ENCODE data around the gene EIF2B4. TPM values are rescaled to one million over a fixed set of nuclear protein-coding genes. Genes with fewer than 3 reads are reported as not detected.

EIF2B4 gene
- total RNA-seq, 1 experiment from 2014 or later: 32.9 TPM

- H3K9me3 ChIP-seq (ENCODE audit: insufficient read depth, low read depth): no peaks in the 10 kb centered on the region
- no peak for DNase-seq
- H3K4me1 ChIP-seq (replicated peaks; ENCODE audit: insufficient read depth): peaks cover 27% of the 10 kb centered on the region
- intact Hi-C loops (cut with micrococcal nuclease; ENCODE audit: unreplicated experiment): loop anchor here (5.0 kb wide), 2 partner anchors 54 to 276 kb away; partner anchors contain the start of gene NRBP1
- no peak overlapping the region for H3K4me2 ChIP-seq
- H4K20me1 ChIP-seq (ENCODE audit: insufficient read depth): peaks cover 12% of the 10 kb centered on the region
- peaks cover 39% of the 10 kb centered on the region for H3K79me2 ChIP-seq (ENCODE audit: low read depth)
- H3F3A ChIP-seq (ENCODE audit: insufficient read depth, low read depth): peaks cover 24% of the 10 kb centered on the region; the same call in 1 of the 2 replicates
- TF ChIP-seq EZH2 (IDR thresholded peaks at IDR 0.05; ENCODE audit: low read depth): no peak
- no peak for TF ChIP-seq CTCF (conservative IDR thresholded peaks at IDR 0.05)
- no peak overlapping the region for H2AFZ ChIP-seq
- H3K9me2 ChIP-seq (ENCODE audit: insufficient read depth): no peaks in the 10 kb centered on the region
- ChIA-PET CTCF (no interaction called here), POLR2A (ENCODE audit: unreplicated experiment) (no interaction called here)
- no peak overlapping the region for H3K4me3 ChIP-seq
- BruUV-seq (replicated peaks): no TSS peak
- peaks cover 17% of the 10 kb centered on the region for H3K36me3 ChIP-seq (ENCODE audit: low read depth)
- H3K27me3 ChIP-seq (ENCODE audit: insufficient read depth, low read depth): no peaks in the 10 kb centered on the region
- H3K27ac ChIP-seq: no peak overlapping the region
Measured at GRCh38 chr2:27373567-27373966, 3.4 kb upstream of the EIF2B4 start.

- intact Hi-C loops (cut with micrococcal nuclease; ENCODE audit: unreplicated experiment): loop anchor here (5.0 kb wide), 2 partner anchors 54 to 276 kb away; partner anchors contain the start of gene NRBP1
- Histone ChIP-seq H3K9me2 (ENCODE audit: insufficient read depth) (no peaks in the 10 kb centered on the region), H3K4me3 (no peak overlapping the region), H3K36me3 (ENCODE audit: low read depth) (peaks cover 22% of the 10 kb centered on the region), H4K20me1 (ENCODE audit: insufficient read depth) (peaks cover 12% of the 10 kb centered on the region), H2AFZ (no peak overlapping the region), H3K79me2 (ENCODE audit: low read depth) (peaks cover 45% of the 10 kb centered on the region), H3F3A (ENCODE audit: insufficient read depth, low read depth) (peaks cover 24% of the 10 kb centered on the region; the same call in 1 of the 2 replicates), H3K4me1 (replicated peaks; ENCODE audit: insufficient read depth) (peaks cover 27% of the 10 kb centered on the region), H3K9me3 (ENCODE audit: insufficient read depth, low read depth) (no peaks in the 10 kb centered on the region), H3K27ac (no peak overlapping the region), H3K27me3 (ENCODE audit: insufficient read depth, low read depth) (no peaks in the 10 kb centered on the region), H3K4me2 (no peak overlapping the region)
- TF ChIP-seq EZH2 (IDR thresholded peaks at IDR 0.05; ENCODE audit: low read depth): no peak
- no peak for TF ChIP-seq CTCF (conservative IDR thresholded peaks at IDR 0.05)
- no peak for DNase-seq
- ChIA-PET POLR2A (ENCODE audit: unreplicated experiment) (no interaction called here), CTCF (no interaction called here)
- BruUV-seq (replicated peaks): no TSS peak
Measured at GRCh38 chr2:27372937-27373336, 2.8 kb upstream of the EIF2B4 start.

GRCh38 chr2:27370816-27371620, 880 bp upstream of the EIF2B4 start:
- Histone ChIP-seq H3F3A (ENCODE audit: insufficient read depth, low read depth) (peaks cover 27% of the 10 kb centered on the region), H3K4me3 (peak overlapping the region; percentile 94), H3K4me2 (peak overlapping the region; percentile 93), H3K9me3 (ENCODE audit: insufficient read depth, low read depth) (no peaks in the 10 kb centered on the region), H3K36me3 (ENCODE audit: low read depth) (peaks cover 37% of the 10 kb centered on the region), H4K20me1 (ENCODE audit: insufficient read depth) (peaks cover 5% of the 10 kb centered on the region), H3K79me2 (ENCODE audit: low read depth) (peaks cover 45% of the 10 kb centered on the region), H2AFZ (peak overlapping the region; percentile 93), H3K9me2 (ENCODE audit: insufficient read depth) (no peaks in the 10 kb centered on the region), H3K27ac (peak overlapping the region; percentile 22; the same call in 1 of the 2 replicates), H3K4me1 (replicated peaks; ENCODE audit: insufficient read depth) (peaks cover 27% of the 10 kb centered on the region), H3K27me3 (ENCODE audit: insufficient read depth, low read depth) (no peaks in the 10 kb centered on the region)
- intact Hi-C loops (cut with micrococcal nuclease; ENCODE audit: unreplicated experiment): loop anchor here (1.0 to 5.0 kb wide), 4 partner anchors 15 to 274 kb away; partner anchors contain the start of genes GTF3C2 and NRBP1
- POLR2A ChIA-PET (ENCODE audit: unreplicated experiment): interaction anchor here (0.6 to 0.9 kb wide), 2 partner anchors 38 to 428 kb away, joined by 3 to 5 read pairs; partner anchors contain the start of gene PPM1G
- TF ChIP-seq EZH2 (IDR thresholded peaks at IDR 0.05; ENCODE audit: low read depth) (no peak), CTCF (conservative IDR thresholded peaks at IDR 0.05) (no peak)
- CTCF ChIA-PET: interaction anchor here (0.6 kb wide), 1 partner anchor 10 kb away, joined by 5 read pairs; the partner anchor contains the start of gene ZNF513
- peak; percentile 29 to 65 for DNase-seq
- no TSS peak for BruUV-seq (replicated peaks)

Data from PC-9 (cell line).